GM18873 (cell line): ENCODE data around the gene TAGLN2.

Experiments used
- ATAC-seq: cut with Tn5 transposase; IDR thresholded peaks from one replicate; pipeline ENCODE4 v1.9.1; 2021; ENCODE audit warnings: mild to moderate bottlenecking, moderate library complexity, moderate number of reproducible peaks; ENCODE audit not compliant: unreplicated experiment, low FRiP score

Gene TAGLN2

GRCh38 chr1:159924025-159924790 is 1.1 kb downstream of the TAGLN2 start:
- no peak for ATAC-seq

- ATAC-seq = peak; percentile 23
Measured at GRCh38 chr1:159923203-159924024, 1.9 kb downstream of the TAGLN2 start.

DNA sequence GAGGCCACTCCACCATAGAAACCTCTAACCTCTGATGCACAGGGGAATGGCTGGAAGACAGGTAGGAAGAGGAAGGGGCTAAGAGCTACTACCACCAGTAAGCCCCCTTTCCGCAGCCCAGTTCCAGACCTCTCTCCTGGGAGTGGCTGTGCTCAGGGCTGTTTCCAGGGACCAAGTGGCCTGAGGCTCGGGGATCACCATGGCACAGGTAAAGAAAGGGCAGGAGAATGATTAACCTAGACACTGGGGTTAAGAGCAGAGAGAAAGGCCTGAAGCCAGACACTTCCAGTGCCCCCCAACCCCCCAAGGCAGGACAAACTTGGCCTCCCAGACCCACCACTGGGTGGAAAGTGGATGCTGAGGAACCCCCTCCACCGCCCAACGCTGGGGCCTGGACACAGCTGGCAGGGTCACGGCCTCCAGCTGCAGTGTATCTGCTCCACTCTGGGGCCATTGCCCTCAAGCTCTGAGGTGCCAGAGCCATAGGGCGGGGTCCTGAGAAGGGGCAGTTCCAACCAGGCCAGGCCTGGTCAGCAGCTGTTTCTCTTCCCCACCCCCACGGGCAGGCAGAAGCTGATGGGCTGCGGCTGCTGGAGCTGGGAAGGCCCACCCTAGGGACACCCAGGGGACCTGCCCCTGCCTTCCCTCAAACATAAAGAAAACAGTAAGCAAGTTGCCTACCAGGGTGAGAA is 2.6 kb downstream of the TAGLN2 start:
- ATAC-seq = no peak

DNA sequence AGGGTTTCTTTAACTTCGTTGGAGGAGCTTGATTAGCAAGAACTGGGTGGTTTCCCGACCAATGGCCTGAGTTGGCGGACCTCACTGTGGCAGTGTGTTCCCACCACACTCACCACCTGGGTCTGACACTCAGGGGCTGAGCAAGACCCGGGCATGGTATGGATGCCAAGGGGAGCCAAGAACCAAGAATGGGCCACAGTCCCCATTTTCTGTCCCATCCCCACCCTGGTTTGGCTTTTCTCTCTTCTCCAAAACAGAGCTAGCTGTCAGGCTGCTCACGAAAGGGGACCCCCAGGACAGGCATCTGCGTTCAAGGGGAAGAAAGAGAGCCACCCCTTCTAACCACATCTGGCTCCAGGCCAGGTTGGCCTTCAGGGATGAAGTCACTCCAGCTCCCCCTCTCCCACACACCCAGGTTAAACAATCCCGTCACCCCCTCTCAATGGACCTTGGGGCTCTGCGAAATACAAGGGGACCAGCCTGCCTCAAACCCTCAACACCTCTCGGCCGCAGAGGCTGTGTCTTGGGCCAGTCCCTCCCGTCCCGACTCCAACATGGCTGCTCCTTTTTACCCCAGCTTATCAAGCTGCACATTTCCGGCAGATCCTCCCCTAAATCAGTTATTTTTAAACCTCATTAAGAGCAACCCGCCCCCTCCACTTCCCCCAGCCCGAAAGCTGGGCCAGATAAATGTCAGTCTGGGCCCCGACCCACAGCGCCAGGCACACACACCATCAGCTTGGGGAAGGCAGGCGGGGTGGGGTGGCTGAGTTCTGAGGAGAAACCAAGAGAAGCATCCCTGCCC is 3.4 kb downstream of the TAGLN2 start:
- ATAC-seq = no peak

- ATAC-seq = peak; percentile 35
Measured at GRCh38 chr1:159921251-159921650, 4.1 kb downstream of the TAGLN2 start.

- ATAC-seq = no peak
Measured at GRCh38 chr1:159920651-159921050, 4.7 kb downstream of the TAGLN2 start.

DNA sequence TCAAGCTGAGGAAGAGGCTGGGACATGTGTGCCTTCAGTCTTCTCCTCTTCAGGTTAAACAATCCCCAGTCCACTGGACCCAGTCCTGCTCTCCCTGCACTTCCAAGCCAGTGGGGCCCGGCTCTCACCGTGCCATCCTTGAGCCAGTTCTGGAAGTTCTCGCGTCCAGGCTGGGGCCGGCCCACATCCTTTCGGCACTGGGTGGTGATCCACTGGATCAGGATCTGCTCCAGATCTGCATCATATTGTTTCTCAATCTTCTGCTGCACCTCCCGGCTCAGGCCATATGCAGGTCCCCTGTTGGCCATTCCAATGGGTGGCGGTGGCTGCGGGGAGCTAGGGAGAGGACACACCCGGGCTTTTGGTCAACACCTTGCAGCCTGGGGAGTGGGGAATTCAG is 5.1 kb downstream of the TAGLN2 start:
- no peak for ATAC-seq

DNA sequence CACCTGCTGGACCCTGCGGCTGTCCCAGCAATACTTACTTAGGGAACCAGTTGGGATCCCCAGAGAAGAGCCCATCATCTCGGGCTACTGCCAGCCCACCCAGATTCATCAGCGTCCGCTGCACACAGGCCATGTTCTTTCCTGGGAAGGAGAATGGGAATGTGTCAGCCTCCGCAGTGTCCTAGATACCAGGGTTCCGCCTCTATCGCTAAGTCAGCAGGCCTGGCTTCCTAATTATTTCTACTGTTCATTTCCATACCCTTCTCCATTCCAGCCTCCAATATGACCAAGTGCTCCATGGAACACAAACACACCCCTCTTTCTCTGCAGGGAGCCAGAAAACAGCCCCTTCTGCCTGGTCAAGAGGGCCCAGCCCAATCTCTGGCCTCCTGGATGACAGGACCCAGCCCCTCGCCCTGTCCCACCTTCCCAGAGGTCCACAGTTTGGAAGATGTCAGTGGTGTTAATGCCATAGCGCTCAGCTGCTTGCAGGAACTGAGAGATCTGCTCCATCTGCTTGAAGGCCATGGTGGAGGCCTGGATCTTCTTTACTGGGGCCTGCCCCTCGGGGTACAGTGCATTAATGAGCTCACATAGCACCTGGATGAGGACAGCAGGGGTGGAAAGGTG is 6.0 kb downstream of the TAGLN2 start:
- ATAC-seq = no peak

DNA sequence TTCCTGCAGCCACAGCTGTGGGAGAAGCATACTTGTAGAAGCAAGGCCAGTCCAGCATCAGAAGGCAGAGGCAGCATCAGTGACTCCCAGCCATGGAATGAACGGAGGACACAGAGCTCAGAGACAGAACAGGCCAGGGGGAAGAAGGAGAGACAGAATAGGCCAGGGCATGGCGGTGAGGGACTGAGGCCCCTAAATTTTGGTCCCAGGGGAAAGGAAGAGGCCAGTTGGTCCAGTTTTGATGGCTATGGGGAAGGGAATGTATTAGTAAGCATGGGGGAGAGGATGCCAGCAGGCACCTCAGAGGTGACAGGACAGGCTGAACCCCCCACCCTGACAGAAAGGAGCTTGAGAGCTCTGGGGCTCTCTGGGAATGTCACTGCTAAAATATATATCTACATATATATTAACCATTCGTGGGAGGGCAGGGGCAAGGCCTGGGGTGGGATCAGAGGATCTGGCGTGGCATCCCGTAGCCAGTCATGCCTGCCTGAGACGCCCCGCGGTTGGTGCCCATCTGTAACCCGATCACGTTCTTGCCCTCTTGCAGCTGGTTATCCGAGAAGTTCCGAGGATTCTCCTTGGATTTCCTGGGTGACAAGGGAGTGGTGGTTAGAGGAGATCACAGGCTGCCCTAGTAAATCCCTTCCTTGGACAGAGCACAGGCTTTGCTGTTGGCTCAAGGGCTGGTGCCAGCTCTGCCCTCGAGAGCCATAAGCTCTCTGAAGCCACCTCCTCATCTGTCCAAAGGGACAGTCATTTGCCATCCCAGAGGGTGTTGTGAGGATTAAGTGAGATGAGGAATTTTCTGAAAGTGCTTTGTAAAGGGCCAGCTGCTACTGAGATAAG is 6.7 kb downstream of the TAGLN2 start:
- no peak for ATAC-seq

DNA sequence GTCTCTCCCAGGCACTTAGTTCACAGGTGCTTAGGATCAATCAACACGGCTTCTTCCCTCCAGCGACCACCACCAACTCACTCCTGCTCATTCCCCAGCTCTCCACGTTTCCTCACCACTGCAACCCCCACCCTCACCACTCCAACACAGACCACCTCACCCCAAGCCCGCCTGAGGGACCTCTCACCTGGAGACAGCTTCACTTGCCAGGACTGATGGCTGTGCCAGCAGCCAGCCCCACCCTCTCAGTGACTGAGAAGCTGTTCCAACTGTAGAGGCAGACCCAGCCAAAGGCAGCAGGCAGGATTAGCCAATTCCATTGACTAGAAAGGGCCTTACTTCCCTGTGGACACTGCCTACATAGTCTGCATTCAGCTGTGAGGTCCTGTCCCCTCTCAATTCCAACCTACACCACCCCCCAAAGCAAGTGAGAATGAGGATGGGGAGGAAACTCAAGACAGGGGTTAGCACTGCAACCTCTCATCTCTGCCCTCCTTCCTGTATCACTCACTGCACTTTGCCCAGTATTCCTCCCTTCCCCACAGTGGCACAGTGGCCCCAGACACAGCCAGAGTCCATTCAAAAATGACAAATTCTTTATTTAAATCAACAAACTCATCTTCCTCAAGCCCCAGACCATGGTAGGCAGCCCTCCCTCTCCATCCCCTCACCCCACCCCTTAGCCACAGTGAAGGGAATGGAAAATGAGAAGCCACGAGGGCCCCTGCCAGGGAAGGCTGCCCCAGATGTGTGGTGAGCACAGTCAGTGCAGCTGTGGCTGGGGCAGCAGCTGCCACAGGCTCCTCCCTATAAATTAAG is 7.6 kb downstream of the TAGLN2 start:
- no peak for ATAC-seq

GRCh38 chr1:159916242-159917051 is 8.9 kb downstream of the TAGLN2 start:
- no peak for ATAC-seq

DNA sequence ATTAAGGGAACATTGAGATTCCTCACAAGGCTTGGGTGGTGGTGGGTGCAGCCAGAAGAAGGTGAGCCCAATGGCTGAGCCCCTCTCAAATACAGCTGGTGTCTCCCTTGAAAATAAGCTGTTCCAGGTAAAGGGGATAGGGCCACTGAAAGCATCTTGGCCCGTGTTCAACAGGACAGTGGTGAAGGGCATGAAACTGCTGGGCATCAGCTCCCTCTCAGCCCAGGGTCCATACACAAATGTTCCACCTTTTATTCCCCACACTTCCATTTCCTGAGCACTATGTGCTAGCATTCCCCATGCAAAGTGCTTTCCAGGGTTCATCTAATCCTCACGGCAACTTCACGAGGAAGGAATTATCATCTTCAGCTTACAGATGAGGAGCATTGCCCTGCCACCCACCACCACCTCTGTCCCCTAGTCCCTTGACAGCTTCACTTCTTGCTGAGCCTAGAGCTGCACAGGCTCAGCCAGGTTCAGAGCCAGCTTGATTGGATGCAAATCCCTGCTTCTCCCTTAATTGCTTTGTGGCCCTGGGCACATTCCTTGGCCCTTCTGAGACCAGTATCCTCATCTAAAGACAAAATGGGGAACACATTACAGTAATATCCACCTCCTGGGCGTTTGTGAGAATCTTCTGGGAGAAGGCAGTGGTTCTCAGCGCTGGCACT is 9.6 kb downstream of the TAGLN2 start:
- ATAC-seq = no peak

DNA sequence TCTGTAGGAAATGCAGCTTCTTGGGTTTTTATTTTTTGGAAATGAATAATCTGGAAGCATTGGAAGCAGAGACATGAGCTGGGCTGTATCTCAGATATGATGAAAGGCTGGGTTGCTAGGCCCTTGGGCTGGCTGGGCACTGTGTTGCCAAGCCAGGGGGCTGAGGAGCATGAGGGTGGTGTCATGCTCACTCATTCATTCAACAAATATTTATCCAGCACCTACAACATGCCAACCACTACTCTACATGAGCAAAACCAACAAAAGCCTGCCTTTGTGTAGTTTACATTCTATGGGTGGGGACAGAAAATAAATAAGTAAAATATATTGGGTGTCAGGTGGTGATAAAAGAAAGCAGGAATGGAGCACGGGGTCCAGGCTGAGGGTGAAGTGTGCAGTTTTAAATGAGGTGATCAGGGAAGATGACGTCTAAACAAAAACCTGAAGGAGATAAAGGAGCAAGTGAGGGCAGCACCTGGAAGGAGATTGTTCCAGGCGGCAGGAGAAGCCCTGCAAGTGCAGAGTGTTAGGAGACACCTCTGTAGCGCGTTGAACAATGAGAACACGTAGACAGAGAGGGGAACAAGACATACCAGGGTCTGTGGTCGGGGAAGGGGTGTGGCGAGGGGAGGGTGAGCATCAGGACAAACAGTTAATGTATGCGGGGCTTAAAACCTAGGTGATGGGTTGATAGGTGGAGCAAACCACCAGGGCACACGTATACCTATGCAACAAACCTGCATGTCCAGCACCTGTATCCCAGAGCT is 10.9 kb downstream of the TAGLN2 start:
- no peak for ATAC-seq

- ATAC-seq = no peak
Measured at GRCh38 chr1:159913451-159914192, 11.7 kb downstream of the TAGLN2 start.

DNA sequence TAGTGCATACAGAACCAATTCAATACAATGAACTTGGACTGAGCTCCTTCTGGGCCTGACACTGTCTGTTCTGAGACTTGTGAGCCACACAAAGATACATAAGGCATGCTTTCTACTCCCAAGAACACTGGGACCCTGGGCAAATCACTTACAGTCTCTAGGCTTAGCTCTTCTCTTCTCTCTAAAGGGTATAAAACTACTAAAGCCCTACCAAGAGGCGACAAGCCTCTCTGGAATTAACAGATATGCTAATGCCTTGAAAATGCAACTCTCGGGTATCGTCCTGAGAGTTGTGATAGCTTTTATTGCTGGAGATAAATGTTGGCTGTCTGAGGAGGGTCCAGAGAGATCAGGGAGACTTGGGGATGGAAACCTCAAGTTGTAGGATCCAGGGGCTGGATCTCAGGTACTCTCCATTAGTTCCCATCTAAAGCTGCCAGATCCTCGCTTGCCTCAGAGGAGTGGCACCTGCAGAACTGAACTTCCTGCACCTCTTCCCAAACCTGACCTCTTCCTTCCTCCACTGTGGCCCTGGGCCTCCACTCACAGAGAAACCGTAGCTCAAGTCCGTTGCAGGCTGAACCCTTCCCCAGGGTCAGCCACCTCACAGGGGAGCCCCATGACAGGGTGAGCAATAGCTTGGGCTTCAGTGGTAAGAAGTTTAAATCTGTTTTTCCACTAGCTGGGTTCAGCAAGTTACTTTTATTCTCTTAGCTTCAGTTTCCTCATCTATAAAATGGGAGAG is 13.8 kb downstream of the TAGLN2 start:
- no peak for ATAC-seq
